Hepatocyte (in vitro differentiated cells): Measurements from ENCODE around the gene DEGS2. TPM values are rescaled to one million over a fixed set of nuclear protein-coding genes. Genes with fewer than 3 reads are reported as not detected.

Experiments
- DNase-seq: peaks from one replicate; pipeline ENCODE4 v3.0.0-alpha.2; 2016; ENCODE audit warnings: low spot score
- H2AFZ ChIP-seq: fragments of 200-600 bp; sonication (generic); 2 replicates; pipeline ENCODE4 v1.6.0; 2016; ENCODE audit warnings: antibody characterized with exemption, mild to moderate bottlenecking
- H3K27ac ChIP-seq: fragments of 200-600 bp; sonication (generic); 2 replicates; pipeline ENCODE4 v1.5.1; 2016; ENCODE audit warnings: mild to moderate bottlenecking
- H3K27me3 ChIP-seq: fragments of 200-600 bp; sonication (generic); 2 replicates; pipeline ENCODE4 v1.6.1; 2016
- H3K36me3 ChIP-seq: fragments of 200-600 bp; sonication (generic); replicated peaks from 2 replicates; pipeline ENCODE4 v1.5.1; 2016; ENCODE audit warnings: low read depth; ENCODE audit not compliant: insufficient read depth
- H3K4me1 ChIP-seq: fragments of 200-600 bp; sonication (generic); 2 replicates; pipeline ENCODE4 v1.5.1; 2016; ENCODE audit warnings: mild to moderate bottlenecking, moderate library complexity; ENCODE audit not compliant: insufficient read depth
- H3K4me2 ChIP-seq: fragments of 200-600 bp; sonication (generic); 2 replicates; pipeline ENCODE4 v1.6.0; 2016
- H3K4me3 ChIP-seq: fragments of 200-600 bp; sonication (generic); 2 replicates; pipeline ENCODE4 v1.5.1; 2016; ENCODE audit warnings: mild to moderate bottlenecking
- H3K79me2 ChIP-seq: fragments of 200-600 bp; sonication (generic); 2 replicates; pipeline ENCODE4 v1.6.0; 2017; ENCODE audit warnings: mild to moderate bottlenecking
- H3K9me2 ChIP-seq: fragments of 200-600 bp; sonication (generic); replicated peaks from 2 replicates; pipeline ENCODE4 v1.6.0; 2017; ENCODE audit warnings: mild to moderate bottlenecking; ENCODE audit not compliant: insufficient read depth
- H3K9me3 ChIP-seq: fragments of 200-600 bp; sonication (generic); 2 replicates; pipeline ENCODE4 v1.5.1; 2016; ENCODE audit warnings: low read depth, mild to moderate bottlenecking
- H4K20me1 ChIP-seq: fragments of 200-600 bp; sonication (generic); 2 replicates; pipeline ENCODE4 v1.6.0; 2016; ENCODE audit warnings: mild to moderate bottlenecking; ENCODE audit not compliant: insufficient read depth, poor library complexity, severe bottlenecking
- CTCF ChIP-seq: fragments of 200-600 bp; sonication (generic); IDR thresholded peaks from 2 replicates; pipeline ENCODE4 v1.5.1; 2016; ENCODE audit warnings: antibody characterized with exemption, mild to moderate bottlenecking; ENCODE audit not compliant: poor library complexity
- EZH2 ChIP-seq: fragments of 200-600 bp; sonication (generic); IDR thresholded peaks from 2 replicates; pipeline ENCODE4 v1.6.1; 2016; ENCODE audit warnings: antibody characterized with exemption, mild to moderate bottlenecking, borderline replicate concordance
- EZH2phosphoT487 ChIP-seq: fragments of 200-600 bp; sonication (generic); IDR thresholded peaks from one replicate; pipeline ENCODE4 v1.6.1; 2018; ENCODE audit warnings: antibody characterized with exemption, mild to moderate bottlenecking, low read depth, moderate library complexity; ENCODE audit not compliant: unreplicated experiment, severe bottlenecking
- WGBS: methylation state at CpG from one replicate; pipeline ENCODE4 v1.1.6; 2016; ENCODE audit warnings: low lambda C conversion rate; ENCODE audit errors: missing lambda C conversion rate; 5-methylcytosine and 5-hydroxymethylcytosine counted together
- polyA plus RNA-seq: library from polyadenylated mRNA; unstranded; fragments of >200 nt; fragmentation: Nextera tagmentation; extraction: Ambion mirVana; gene quantifications from 2 replicates; pipeline ENCODE4 v1.2.1, GENCODE V29; 2016
- total RNA-seq: library from RNA; depleted of rRNA; stranded (reverse); fragments of >200 nt; gene quantifications from 2 replicates; pipeline ENCODE4 v1.2.3, GENCODE V29; 2014

Gene DEGS2
- total and polyA plus RNA-seq, 2 experiments from 2014 or later: 5.3 to 7.7 TPM

- Histone ChIP-seq H3K4me3 (no peak overlapping the region), H2AFZ (no peak overlapping the region), H3K27ac (no peak overlapping the region), H3K27me3 (no peaks in the 10 kb centered on the region), H3K79me2 (no peaks in the 10 kb centered on the region), H3K9me3 (no peaks in the 10 kb centered on the region), H4K20me1 (no peaks in the 10 kb centered on the region), H3K36me3 (no peaks in the 10 kb centered on the region), H3K9me2 (no peaks in the 10 kb centered on the region), H3K4me1 (peaks cover 3% of the 10 kb centered on the region), H3K4me2 (no peak overlapping the region)
- WGBS: 88% methylated on average over 8 of the region's 8 CpGs
- TF ChIP-seq EZH2phosphoT487 (no peak), CTCF (no peak), EZH2 (no peak)
- no peak for DNase-seq
Observed at GRCh38 chr14:100199240-100199860, 39.9 kb upstream of the DEGS2 start.

DNA sequence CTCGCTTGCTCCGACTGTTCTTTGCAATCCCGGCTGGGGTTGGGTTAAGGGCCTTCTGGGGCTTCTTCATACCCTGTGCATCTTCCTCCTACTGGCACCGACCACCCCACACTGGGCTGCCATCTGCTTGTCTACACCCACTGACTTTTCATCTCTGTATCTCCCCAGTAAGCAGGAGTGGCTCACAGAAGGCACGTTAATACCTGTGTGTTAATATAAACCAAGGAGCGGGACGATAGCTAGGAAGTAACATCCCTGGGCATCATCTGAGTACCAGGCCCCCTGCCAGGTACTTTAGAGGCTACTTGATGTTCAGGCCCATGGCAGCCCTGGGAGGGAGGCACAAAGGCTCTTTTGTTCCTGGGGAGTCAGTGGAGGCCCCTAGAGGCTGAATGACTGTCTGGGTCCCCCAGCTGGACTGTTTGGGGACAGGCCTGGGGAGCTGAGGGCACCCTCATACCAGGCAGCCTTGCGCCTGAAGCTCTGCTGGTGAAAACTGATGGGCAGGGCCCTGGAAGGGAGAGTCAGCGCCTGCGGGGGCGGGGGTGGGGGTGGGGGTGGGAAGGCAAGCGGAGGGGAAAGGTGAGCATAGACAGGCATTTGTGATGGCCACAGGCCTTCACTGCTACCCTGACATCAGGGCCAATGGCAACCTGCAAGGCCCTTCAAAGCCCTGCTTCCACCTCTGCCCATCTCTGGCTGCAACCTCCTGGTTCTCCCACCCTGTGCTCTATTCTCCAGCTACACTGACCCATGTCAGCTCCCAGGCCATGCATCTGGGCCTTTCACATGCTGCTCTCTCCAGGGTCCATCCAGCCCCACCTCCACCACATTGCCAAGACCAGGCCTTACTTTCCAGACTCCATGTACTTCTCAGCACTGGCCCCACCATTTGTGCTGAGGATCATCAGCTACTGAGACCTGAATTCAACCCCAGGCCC is 34.2 kb upstream of the DEGS2 start:
- no peaks in the 10 kb centered on the region for H4K20me1 ChIP-seq
- no peak overlapping the region for H3K4me3 ChIP-seq
- no peaks in the 10 kb centered on the region for H3K9me3 ChIP-seq
- 71% methylated on average over 11 of the region's 12 CpGs for WGBS
- TF ChIP-seq EZH2phosphoT487 (no peak), CTCF (no peak), EZH2 (no peak)
- no peaks in the 10 kb centered on the region for H3K27me3 ChIP-seq
- no peaks in the 10 kb centered on the region for H3K9me2 ChIP-seq
- H2AFZ ChIP-seq: peak overlapping the region; percentile 86
- peak overlapping the region; percentile 66 for H3K27ac ChIP-seq
- no peaks in the 10 kb centered on the region for H3K79me2 ChIP-seq
- peaks cover 12% of the 10 kb centered on the region for H3K4me1 ChIP-seq
- peak overlapping the region; percentile 75 for H3K4me2 ChIP-seq
- H3K36me3 ChIP-seq: no peaks in the 10 kb centered on the region
- no peak for DNase-seq

GRCh38 chr14:100192672-100193416 is 33.4 kb upstream of the DEGS2 start:
- Histone ChIP-seq H3K27me3 (no peaks in the 10 kb centered on the region), H3K36me3 (no peaks in the 10 kb centered on the region), H3K27ac (peak overlapping the region; percentile 81), H3K9me2 (no peaks in the 10 kb centered on the region), H3K79me2 (no peaks in the 10 kb centered on the region), H3K4me3 (no peak overlapping the region), H3K4me2 (peak overlapping the region; percentile 77), H3K9me3 (no peaks in the 10 kb centered on the region), H4K20me1 (no peaks in the 10 kb centered on the region), H2AFZ (peak overlapping the region; percentile 92), H3K4me1 (peaks cover 12% of the 10 kb centered on the region)
- DNase-seq: peak; percentile 100
- no peak for TF ChIP-seq EZH2
- no peak for TF ChIP-seq EZH2phosphoT487
- peak; percentile 92 for TF ChIP-seq CTCF
- WGBS: 3% methylated on average over 58 of the region's 62 CpGs
